Superior temporal gyrus (tissue), 1 donor: ENCODE measurements around the gene PSMA4.
"Not testable (repeated sequence)": the region's sequence is repeated elsewhere in the genome, so short reads cannot be mapped to it uniquely, and the experiment has no call there.

ENCODE experiments used
- DNase-seq: peaks from one replicate; pipeline ENCODE4 v3.0.0-alpha.2; 2016; ENCODE audit errors: extremely low spot score

PSMA4 gene

GRCh38 chr15:78540141-78540870 is at the start of gene PSMA4:
PSMA4 (plus strand) TSS chr15:78540444; CDS start chr15:78541928, 1,484 bp downstream.
- DNase-seq: peak; percentile 92

GRCh38 chr15:78492872-78493271 is 47.4 kb upstream of the PSMA4 start:
- no peak for DNase-seq

- DNase-seq: no peak
Measured at GRCh38 chr15:78501857-78502256, 38.4 kb upstream of the PSMA4 start.

- DNase-seq: no peak
Measured at GRCh38 chr15:78502641-78503040, 37.6 kb upstream of the PSMA4 start.

- DNase-seq: peak; percentile 87
Measured at GRCh38 chr15:78506971-78507830, 33.0 kb upstream of the PSMA4 start, which contains the start of gene HYKK. HYKK (plus strand) TSS chr15:78507577; CDS start chr15:78513089, 5,512 bp downstream.

GRCh38 chr15:78507831-78508160 is 32.4 kb upstream of the PSMA4 start:
- no peak for DNase-seq

GRCh38 chr15:78508272-78508671 is 32.0 kb upstream of the PSMA4 start:
- no peak for DNase-seq

GRCh38 chr15:78509726-78510312 is 30.4 kb upstream of the PSMA4 start:
- DNase-seq: no peak

GRCh38 chr15:78520035-78520434 is 20.2 kb upstream of the PSMA4 start:
- DNase-seq: not testable (repeated sequence)

GRCh38 chr15:78524230-78524629 is 16.0 kb upstream of the PSMA4 start:
- DNase-seq: no peak

GRCh38 chr15:78527325-78527724 is 12.9 kb upstream of the PSMA4 start:
- DNase-seq: no peak

GRCh38 chr15:78533331-78533730 is 6.9 kb upstream of the PSMA4 start:
- DNase-seq: peak; percentile 70

GRCh38 chr15:78536134-78536533 is 4.1 kb upstream of the PSMA4 start:
- no peak for DNase-seq

GRCh38 chr15:78537266-78537905 is 2.9 kb upstream of the PSMA4 start:
- DNase-seq: no peak

- DNase-seq: no peak
Measured at GRCh38 chr15:78538358-78538757, 1.9 kb upstream of the PSMA4 start.

GRCh38 chr15:78539464-78540140 is 642 bp upstream of the PSMA4 start:
- not testable (repeated sequence) for DNase-seq

GRCh38 chr15:78540871-78541743 is 863 bp downstream of the PSMA4 start:
- DNase-seq: no peak

GRCh38 chr15:78541744-78542034 is 1.4 kb downstream of the PSMA4 start:
- DNase-seq: no peak

GRCh38 chr15:78542647-78543046 is 2.4 kb downstream of the PSMA4 start:
- DNase-seq: no peak

- DNase-seq: no peak
Measured at GRCh38 chr15:78550194-78550593, 9.9 kb downstream of the PSMA4 start.

- DNase-seq: no peak
Measured at GRCh38 chr15:78550815-78551214, 10.6 kb downstream of the PSMA4 start.
